ENCODE measurements around the gene TEX51.

Gene TEX51

DNA sequence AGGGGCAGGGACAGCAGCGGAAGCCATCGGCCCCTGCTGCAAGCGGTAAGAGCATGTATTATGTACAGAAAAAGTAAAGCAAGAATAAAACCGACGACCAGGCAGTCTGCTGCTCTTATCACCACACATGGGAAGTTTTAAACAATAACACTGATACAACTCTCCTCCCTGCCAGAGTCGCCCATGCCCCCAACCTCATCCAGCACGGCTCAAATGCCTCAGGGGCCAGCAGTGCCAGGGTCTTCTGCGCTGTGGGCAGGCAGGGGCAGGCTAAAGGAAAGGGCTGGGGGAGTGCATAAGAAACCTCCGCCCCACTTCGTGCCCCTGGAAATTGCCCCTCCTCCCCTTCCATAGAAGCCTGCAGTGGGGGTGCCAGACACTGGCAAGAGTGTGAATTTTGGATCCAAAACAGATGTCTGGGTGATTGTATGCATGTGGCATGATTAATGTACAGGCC lies 10.1 kb downstream of the TEX51 start (continued):
- TF ChIP-seq ZNF565 (CRISPR knock-in tag; conservative IDR thresholded peaks at IDR 0.05; ENCODE audit: low read depth), result no peak
- TF ChIP-seq, protein P1, sequence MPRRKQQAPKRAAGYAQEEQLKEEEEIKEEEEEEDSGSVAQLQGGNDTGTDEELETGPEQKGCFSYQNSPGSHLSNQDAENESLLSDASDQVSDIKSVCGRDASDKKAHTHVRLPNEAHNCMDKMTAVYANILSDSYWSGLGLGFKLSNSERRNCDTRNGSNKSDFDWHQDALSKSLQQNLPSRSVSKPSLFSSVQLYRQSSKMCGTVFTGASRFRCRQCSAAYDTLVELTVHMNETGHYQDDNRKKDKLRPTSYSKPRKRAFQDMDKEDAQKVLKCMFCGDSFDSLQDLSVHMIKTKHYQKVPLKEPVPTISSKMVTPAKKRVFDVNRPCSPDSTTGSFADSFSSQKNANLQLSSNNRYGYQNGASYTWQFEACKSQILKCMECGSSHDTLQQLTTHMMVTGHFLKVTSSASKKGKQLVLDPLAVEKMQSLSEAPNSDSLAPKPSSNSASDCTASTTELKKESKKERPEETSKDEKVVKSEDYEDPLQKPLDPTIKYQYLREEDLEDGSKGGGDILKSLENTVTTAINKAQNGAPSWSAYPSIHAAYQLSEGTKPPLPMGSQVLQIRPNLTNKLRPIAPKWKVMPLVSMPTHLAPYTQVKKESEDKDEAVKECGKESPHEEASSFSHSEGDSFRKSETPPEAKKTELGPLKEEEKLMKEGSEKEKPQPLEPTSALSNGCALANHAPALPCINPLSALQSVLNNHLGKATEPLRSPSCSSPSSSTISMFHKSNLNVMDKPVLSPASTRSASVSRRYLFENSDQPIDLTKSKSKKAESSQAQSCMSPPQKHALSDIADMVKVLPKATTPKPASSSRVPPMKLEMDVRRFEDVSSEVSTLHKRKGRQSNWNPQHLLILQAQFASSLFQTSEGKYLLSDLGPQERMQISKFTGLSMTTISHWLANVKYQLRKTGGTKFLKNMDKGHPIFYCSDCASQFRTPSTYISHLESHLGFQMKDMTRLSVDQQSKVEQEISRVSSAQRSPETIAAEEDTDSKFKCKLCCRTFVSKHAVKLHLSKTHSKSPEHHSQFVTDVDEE (CRISPR knock-in tag; IDR thresholded peaks at IDR 0.05), result no peak

DNA sequence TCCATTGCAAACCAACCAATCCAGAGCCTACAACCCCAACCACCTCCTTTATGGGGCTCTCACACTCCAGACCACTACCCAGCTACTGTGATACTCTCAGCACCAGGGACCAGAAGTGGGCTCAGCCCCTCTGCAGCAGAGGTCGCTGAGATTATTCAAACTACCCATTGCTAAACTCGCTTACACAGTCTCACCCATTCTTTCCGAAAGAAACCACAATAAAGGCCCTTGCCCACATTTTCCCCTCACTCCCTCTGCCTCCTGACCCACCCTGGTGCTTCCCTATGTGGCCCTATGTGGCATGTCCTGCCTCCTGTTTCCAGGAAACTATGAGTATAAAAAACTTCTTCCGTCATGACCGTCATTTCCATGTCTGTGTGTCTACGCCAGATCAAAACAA lies 10.7 kb downstream of the TEX51 start:
- TF ChIP-seq BACH2 (CRISPR knock-in tag; IDR thresholded peaks at IDR 0.05; ENCODE audit: borderline replicate concordance) (no peak), ARNTL (CRISPR knock-in tag; IDR thresholded peaks at IDR 0.05; ENCODE audit: borderline replicate concordance, low read depth) (no peak), GLIS3 (CRISPR knock-in tag; IDR thresholded peaks at IDR 0.05) (no peak), RARB (CRISPR knock-in tag; IDR thresholded peaks at IDR 0.05) (no peak), ZC3H10 (CRISPR knock-in tag; IDR thresholded peaks at IDR 0.05) (no peak), ZNF565 (CRISPR knock-in tag; conservative IDR thresholded peaks at IDR 0.05; ENCODE audit: low read depth) (no peak), TCF4 (CRISPR knock-in tag; IDR thresholded peaks at IDR 0.05; ENCODE audit: borderline replicate concordance) (no peak), ZFP30 (CRISPR knock-in tag; IDR thresholded peaks at IDR 0.05) (no peak), ZNF70 (CRISPR knock-in tag; IDR thresholded peaks at IDR 0.05) (no peak), ISL1 (CRISPR knock-in tag; IDR thresholded peaks at IDR 0.05) (no peak), ZFP3 (CRISPR knock-in tag; IDR thresholded peaks at IDR 0.05) (no peak), SNAI2 (CRISPR knock-in tag; IDR thresholded peaks at IDR 0.05) (no peak), OSR1 (CRISPR knock-in tag; IDR thresholded peaks at IDR 0.05) (no peak), PPARA (CRISPR knock-in tag; IDR thresholded peaks at IDR 0.05; ENCODE audit: borderline replicate concordance) (no peak)
- TF ChIP-seq, protein P2, sequence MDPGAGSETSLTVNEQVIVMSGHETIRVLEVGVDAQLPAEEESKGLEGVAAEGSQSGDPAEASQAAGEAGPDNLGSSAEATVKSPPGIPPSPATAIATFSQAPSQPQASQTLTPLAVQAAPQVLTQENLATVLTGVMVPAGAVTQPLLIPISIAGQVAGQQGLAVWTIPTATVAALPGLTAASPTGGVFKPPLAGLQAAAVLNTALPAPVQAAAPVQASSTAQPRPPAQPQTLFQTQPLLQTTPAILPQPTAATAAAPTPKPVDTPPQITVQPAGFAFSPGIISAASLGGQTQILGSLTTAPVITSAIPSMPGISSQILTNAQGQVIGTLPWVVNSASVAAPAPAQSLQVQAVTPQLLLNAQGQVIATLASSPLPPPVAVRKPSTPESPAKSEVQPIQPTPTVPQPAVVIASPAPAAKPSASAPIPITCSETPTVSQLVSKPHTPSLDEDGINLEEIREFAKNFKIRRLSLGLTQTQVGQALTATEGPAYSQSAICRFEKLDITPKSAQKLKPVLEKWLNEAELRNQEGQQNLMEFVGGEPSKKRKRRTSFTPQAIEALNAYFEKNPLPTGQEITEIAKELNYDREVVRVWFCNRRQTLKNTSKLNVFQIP (CRISPR knock-in tag; IDR thresholded peaks at IDR 0.05; ENCODE audit: borderline replicate concordance, low read depth), result no peak
- TF ChIP-seq, protein P3, sequence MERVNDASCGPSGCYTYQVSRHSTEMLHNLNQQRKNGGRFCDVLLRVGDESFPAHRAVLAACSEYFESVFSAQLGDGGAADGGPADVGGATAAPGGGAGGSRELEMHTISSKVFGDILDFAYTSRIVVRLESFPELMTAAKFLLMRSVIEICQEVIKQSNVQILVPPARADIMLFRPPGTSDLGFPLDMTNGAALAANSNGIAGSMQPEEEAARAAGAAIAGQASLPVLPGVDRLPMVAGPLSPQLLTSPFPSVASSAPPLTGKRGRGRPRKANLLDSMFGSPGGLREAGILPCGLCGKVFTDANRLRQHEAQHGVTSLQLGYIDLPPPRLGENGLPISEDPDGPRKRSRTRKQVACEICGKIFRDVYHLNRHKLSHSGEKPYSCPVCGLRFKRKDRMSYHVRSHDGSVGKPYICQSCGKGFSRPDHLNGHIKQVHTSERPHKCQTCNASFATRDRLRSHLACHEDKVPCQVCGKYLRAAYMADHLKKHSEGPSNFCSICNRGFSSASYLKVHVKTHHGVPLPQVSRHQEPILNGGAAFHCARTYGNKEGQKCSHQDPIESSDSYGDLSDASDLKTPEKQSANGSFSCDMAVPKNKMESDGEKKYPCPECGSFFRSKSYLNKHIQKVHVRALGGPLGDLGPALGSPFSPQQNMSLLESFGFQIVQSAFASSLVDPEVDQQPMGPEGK (CRISPR knock-in tag; IDR thresholded peaks at IDR 0.05; ENCODE audit: borderline replicate concordance), result no peak
- TF ChIP-seq, protein P4, sequence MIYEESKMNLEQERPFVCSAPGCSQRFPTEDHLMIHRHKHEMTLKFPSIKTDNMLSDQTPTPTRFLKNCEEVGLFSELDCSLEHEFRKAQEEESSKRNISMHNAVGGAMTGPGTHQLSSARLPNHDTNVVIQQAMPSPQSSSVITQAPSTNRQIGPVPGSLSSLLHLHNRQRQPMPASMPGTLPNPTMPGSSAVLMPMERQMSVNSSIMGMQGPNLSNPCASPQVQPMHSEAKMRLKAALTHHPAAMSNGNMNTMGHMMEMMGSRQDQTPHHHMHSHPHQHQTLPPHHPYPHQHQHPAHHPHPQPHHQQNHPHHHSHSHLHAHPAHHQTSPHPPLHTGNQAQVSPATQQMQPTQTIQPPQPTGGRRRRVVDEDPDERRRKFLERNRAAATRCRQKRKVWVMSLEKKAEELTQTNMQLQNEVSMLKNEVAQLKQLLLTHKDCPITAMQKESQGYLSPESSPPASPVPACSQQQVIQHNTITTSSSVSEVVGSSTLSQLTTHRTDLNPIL (CRISPR knock-in tag; IDR thresholded peaks at IDR 0.05; ENCODE audit: low read depth), result no peak
- TF ChIP-seq, protein P5, sequence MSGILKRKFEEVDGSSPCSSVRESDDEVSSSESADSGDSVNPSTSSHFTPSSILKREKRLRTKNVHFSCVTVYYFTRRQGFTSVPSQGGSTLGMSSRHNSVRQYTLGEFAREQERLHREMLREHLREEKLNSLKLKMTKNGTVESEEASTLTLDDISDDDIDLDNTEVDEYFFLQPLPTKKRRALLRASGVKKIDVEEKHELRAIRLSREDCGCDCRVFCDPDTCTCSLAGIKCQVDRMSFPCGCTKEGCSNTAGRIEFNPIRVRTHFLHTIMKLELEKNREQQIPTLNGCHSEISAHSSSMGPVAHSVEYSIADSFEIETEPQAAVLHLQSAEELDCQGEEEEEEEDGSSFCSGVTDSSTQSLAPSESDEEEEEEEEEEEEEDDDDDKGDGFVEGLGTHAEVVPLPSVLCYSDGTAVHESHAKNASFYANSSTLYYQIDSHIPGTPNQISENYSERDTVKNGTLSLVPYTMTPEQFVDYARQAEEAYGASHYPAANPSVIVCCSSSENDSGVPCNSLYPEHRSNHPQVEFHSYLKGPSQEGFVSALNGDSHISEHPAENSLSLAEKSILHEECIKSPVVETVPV (CRISPR knock-in tag; IDR thresholded peaks at IDR 0.05), result no peak
- TF ChIP-seq, protein P1 (CRISPR knock-in tag; IDR thresholded peaks at IDR 0.05), result no peak
- no peak for ATAC-seq

All from SK-N-SH treated with all-trans-retinoic acid at 6 μM for 48 hours (cell line).